Peyer's patch (tissue), 4 donors: ENCODE measurements around the gene ITGA3. TPM values are rescaled to one million over a fixed set of nuclear protein-coding genes. Genes with fewer than 3 reads are reported as not detected.

Source experiments
- DNase-seq, 3 donors: peaks; one replicate each; pipeline ENCODE4 v3.0.0-alpha.2; 2017 to 2019
- H3K27ac ChIP-seq, 4 donors: fragments of 200-600 bp; sonication (generic); one replicate each; pipeline ENCODE4 v1.5.1; 2016 to 2019
- H3K27me3 ChIP-seq, 2 donors: fragments of 200-600 bp; sonication (generic); one replicate each; pipeline ENCODE4 v1.5.1; 2019
- H3K36me3 ChIP-seq, 3 donors: fragments of 200-600 bp; sonication (generic); one replicate each; pipeline ENCODE4 v1.5.1; 2016 to 2019
- H3K4me1 ChIP-seq, 4 donors: fragments of 200-600 bp; sonication (generic); one replicate each; pipeline ENCODE4 v1.5.1; 2016 to 2019
- H3K4me3 ChIP-seq, 4 donors: fragments of 200-600 bp; sonication (generic); 1 replicate in 3 of 4; 2 replicates in 1 of 4; pipeline ENCODE4 v1.5.1; 2016 to 2019; ENCODE audit warnings: mild to moderate bottlenecking in 1 of 4
- H3K9me3 ChIP-seq, 4 donors: fragments of 200-600 bp; sonication (generic); one replicate each; pipeline ENCODE4 v1.5.1; 2016 to 2019; ENCODE audit warnings: mild to moderate bottlenecking in 1 of 4
- CTCF ChIP-seq, 6 experiments: fragments of 450-650 bp in 4 of 6; fragments of 200-600 bp in 2 of 6; sonication (generic) in 1 of 6; IDR thresholded peaks; one replicate each; pipeline ENCODE4 v1.5.1; 2017 to 2019; ENCODE audit warnings: antibody characterized with exemption in 6 of 6, mild to moderate bottlenecking in 3 of 6, moderate library complexity in 1 of 6
- POLR2A ChIP-seq, 2 donors: fragments of 450-650 bp; IDR thresholded peaks; one replicate each; pipeline ENCODE4 v1.5.1; 2017; ENCODE audit warnings: antibody characterized with exemption in 2 of 2, mild to moderate bottlenecking in 2 of 2, moderate library complexity in 2 of 2
- total RNA-seq, 4 donors: library from RNA; depleted of rRNA; stranded (reverse); fragments of >200 nt; gene quantifications; one replicate each; pipeline ENCODE4 v1.1.0, GENCODE V29; 2016

ITGA3 gene
- total RNA-seq, 4 donors from 2014 or later, result 71.0 to 285 (median 247) TPM

GRCh38 chr17:50096092-50096491 is 40.2 kb downstream of the ITGA3 start:
- Histone ChIP-seq H3K27me3 (no peaks in the 10 kb centered on the region), H3K27ac (peak overlapping the region; percentile 85 to 98 (median 89)), H3K9me3 (no peaks in the 10 kb centered on the region), H3K4me3 (peak overlapping the region; percentile 76 to 98 (median 90)), H3K36me3 (peaks cover 0 to 24% (median 0%) of the 10 kb centered on the region in 3 donors), H3K4me1 (peaks cover 0 to 50% (median 5%) of the 10 kb centered on the region in 4 donors)
- peak in 1 of 3 donors; percentile 61 for DNase-seq
- TF ChIP-seq POLR2A (IDR thresholded peaks at IDR 0.05), result no peak
- TF ChIP-seq CTCF (IDR thresholded peaks at IDR 0.05), result no peak

GRCh38 chr17:50096758-50097157 is 40.8 kb downstream of the ITGA3 start:
- Histone ChIP-seq H3K9me3 (no peaks in the 10 kb centered on the region), H3K27me3 (no peaks in the 10 kb centered on the region), H3K36me3 (peaks cover 0 to 24% (median 0%) of the 10 kb centered on the region in 3 donors), H3K4me1 (peaks cover 0 to 55% (median 5%) of the 10 kb centered on the region in 4 donors), H3K27ac (peak overlapping the region in 2 of 4 donors; percentile 85 to 98), H3K4me3 (peak overlapping the region in 2 of 4 donors; percentile 76 to 85)
- no peak for DNase-seq
- TF ChIP-seq CTCF (IDR thresholded peaks at IDR 0.05), result no peak
- TF ChIP-seq POLR2A (IDR thresholded peaks at IDR 0.05), result no peak

- Histone ChIP-seq H3K27me3 (no peaks in the 10 kb centered on the region), H3K4me1 (peaks cover 1 to 60% (median 5%) of the 10 kb centered on the region in 4 donors), H3K4me3 (peak overlapping the region in 2 of 4 donors; percentile 76 to 85), H3K27ac (peak overlapping the region in 2 of 4 donors; percentile 55 to 98), H3K9me3 (no peaks in the 10 kb centered on the region), H3K36me3 (peaks cover 0 to 24% (median 0%) of the 10 kb centered on the region in 3 donors)
- TF ChIP-seq POLR2A (IDR thresholded peaks at IDR 0.05), result no peak
- no peak for TF ChIP-seq CTCF (IDR thresholded peaks at IDR 0.05)
- DNase-seq, result no peak
These were observed 41.5 kb downstream of the ITGA3 start for GRCh38 chr17:50097455-50097854.

DNA sequence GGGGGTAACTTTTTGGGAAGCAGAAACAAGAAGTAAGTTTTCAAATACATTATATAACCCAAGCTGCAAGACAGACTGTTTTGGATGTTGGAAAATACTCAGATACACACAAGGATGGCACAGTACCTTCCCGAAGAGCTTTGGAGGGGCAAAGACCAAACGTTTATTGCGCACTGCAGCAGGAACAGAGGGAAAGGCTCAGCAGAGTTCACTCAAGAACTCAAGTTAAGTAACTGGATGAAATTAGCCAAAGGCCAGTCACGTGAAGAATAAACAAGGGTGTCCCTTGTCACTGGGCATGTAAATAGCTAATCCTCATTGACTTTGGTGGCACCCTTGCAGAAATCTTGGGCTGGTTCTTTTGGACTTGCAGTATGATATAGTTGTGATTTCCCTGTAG is 42.0 kb downstream of the ITGA3 start:
- no peak for DNase-seq
- peaks cover 5 to 65% (median 7%) of the 10 kb centered on the region in 4 donors for H3K4me1 ChIP-seq
- H3K27me3 ChIP-seq, result no peaks in the 10 kb centered on the region
- H3K4me3 ChIP-seq, result no peak overlapping the region
- peak in 1 of 2 donors; percentile 13 for TF ChIP-seq POLR2A (IDR thresholded peaks at IDR 0.05)
- no peak for TF ChIP-seq CTCF (IDR thresholded peaks at IDR 0.05)
- no peaks in the 10 kb centered on the region for H3K9me3 ChIP-seq
- H3K27ac ChIP-seq, result peak overlapping the region in 2 of 4 donors; percentile 55 to 98
- peaks cover 0 to 24% (median 0%) of the 10 kb centered on the region in 3 donors for H3K36me3 ChIP-seq

DNA sequence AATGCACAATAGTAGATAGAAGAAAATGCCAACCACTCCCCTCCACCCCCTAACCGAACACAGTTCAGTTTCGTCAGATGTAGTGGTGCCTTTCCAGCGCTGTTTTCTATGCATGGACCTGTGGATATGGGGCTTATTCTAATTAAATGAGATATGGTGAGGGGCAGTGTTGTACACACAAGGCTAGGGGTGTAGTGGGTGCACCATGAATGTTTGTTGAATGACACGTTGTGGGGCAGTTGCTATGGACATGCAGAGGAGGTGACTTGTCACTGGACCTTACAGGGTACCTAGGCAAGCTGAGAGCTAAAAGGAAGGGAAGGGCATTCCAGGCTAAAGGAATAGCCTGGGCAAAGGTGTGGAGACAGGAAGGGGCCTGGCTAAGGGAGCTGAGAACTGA is 42.7 kb downstream of the ITGA3 start:
- Histone ChIP-seq H3K27me3 (no peaks in the 10 kb centered on the region), H3K36me3 (peaks cover 0 to 26% (median 0%) of the 10 kb centered on the region in 3 donors), H3K27ac (peak overlapping the region in 2 of 4 donors; percentile 55 to 98), H3K4me1 (peaks cover 5 to 66% (median 7%) of the 10 kb centered on the region in 4 donors), H3K4me3 (no peak overlapping the region), H3K9me3 (no peaks in the 10 kb centered on the region)
- TF ChIP-seq POLR2A (IDR thresholded peaks at IDR 0.05) (no peak), CTCF (IDR thresholded peaks at IDR 0.05) (no peak)
- no peak for DNase-seq
